IPS-NIHi11 (cell line): ENCODE measurements around the gene PCYT2.

ENCODE experiments used
- DNase-seq: peaks from one replicate; pipeline ENCODE4 v3.0.0; 2012; ENCODE audit warnings: mixed read lengths, low spot score

The PCYT2 gene

DNA sequence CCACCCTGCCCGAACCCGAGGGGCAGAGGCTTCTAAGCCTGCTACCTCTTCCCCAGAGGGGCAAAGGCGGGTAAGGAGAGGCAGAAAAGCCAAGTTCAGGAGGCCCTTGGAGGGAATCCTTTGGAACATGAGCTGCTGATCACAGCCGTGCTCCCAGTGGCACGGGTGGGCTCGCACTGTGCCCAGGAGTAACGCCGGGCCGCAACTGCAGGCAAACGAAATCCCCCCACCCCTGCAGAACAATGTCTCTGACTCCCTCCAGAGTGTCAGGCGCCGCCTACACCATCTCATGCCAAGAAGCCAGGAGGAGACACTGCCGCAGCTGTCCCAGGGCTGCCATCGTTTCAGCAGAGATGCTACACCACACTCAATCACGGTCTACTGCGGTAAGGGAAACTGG lies 59.8 kb downstream of the PCYT2 start:
- DNase-seq, result no peak
